DOHH2 (cell line): Measurements from ENCODE around the gene ANKRD60.
A peak's percentile ranks its signal among the peaks of the same experiment; 100 is the strongest.

Experiments
- H3F3A ChIP-seq: fragments of 200-600 bp; sonication (generic), shearing (Covaris generic); 2 replicates; pipeline ENCODE4 v1.6.0; 2016; ENCODE audit warnings: antibody characterized with exemption, mild to moderate bottlenecking; ENCODE audit not compliant: control insufficient read depth, insufficient read depth
- H3K27ac ChIP-seq: fragments of 200-600 bp; sonication (generic); 2 replicates; pipeline ENCODE4 v1.5.1; 2014; ENCODE audit warnings: low read depth, mild to moderate bottlenecking, low read length, moderate library complexity
- H3K27me3 ChIP-seq: fragments of 200-600 bp; sonication (generic); 2 replicates; pipeline ENCODE4 v1.6.1; 2014; ENCODE audit warnings: mild to moderate bottlenecking, low read length, mixed read lengths; ENCODE audit not compliant: control insufficient read depth
- H3K36me3 ChIP-seq: fragments of 200-600 bp; sonication (generic); 2 replicates; pipeline ENCODE4 v1.6.1; 2014; ENCODE audit warnings: mild to moderate bottlenecking, low read length, moderate library complexity, mixed read lengths; ENCODE audit not compliant: control insufficient read depth
- H3K4me1 ChIP-seq: fragments of 200-600 bp; sonication (generic); 2 replicates; pipeline ENCODE4 v1.6.1; 2014; ENCODE audit warnings: mild to moderate bottlenecking, low read length, mixed read lengths; ENCODE audit not compliant: control insufficient read depth
- H3K4me2 ChIP-seq: fragments of 200-600 bp; sonication (generic); 2 replicates; pipeline ENCODE4 v1.6.0; 2014; ENCODE audit warnings: mild to moderate bottlenecking, low read length, moderate library complexity
- H3K4me3 ChIP-seq: fragments of 200-600 bp; sonication (generic); 2 replicates; pipeline ENCODE4 v1.5.1; 2014; ENCODE audit warnings: mild to moderate bottlenecking, low read length, mixed read lengths
- H3K79me2 ChIP-seq: fragments of 200-600 bp; sonication (generic); 2 replicates; pipeline ENCODE4 v1.6.1; 2014; ENCODE audit warnings: mild to moderate bottlenecking, low read length, mixed read lengths; ENCODE audit not compliant: control insufficient read depth
- H3K9me2 ChIP-seq: fragments of 200-600 bp; sonication (generic); replicated peaks from 2 replicates; pipeline ENCODE4 v1.6.1; 2014; ENCODE audit warnings: mild to moderate bottlenecking, low read length, mixed read lengths; ENCODE audit not compliant: control insufficient read depth
- H3K9me3 ChIP-seq: fragments of 200-600 bp; sonication (generic); 2 replicates; pipeline ENCODE4 v1.6.1; 2014; ENCODE audit warnings: antibody characterized with exemption, low read length, mixed read lengths; ENCODE audit not compliant: control insufficient read depth, insufficient read depth
- H4K20me1 ChIP-seq: fragments of 200-600 bp; sonication (generic); 2 replicates; pipeline ENCODE4 v1.6.0; 2014; ENCODE audit warnings: low read depth, mild to moderate bottlenecking, antibody characterized with exemption, low read length, moderate library complexity; ENCODE audit not compliant: control insufficient read depth, insufficient read depth
- CTCF ChIP-seq: fragments of 200-600 bp; sonication (generic); IDR thresholded peaks from one replicate; pipeline ENCODE4 v1.5.1; 2014; ENCODE audit warnings: antibody characterized with exemption, mild to moderate bottlenecking, low read depth, low read length; ENCODE audit not compliant: poor library complexity, severe bottlenecking
- EZH2phosphoT487 ChIP-seq: fragments of 200-600 bp; sonication (generic); IDR thresholded peaks from 2 replicates; pipeline ENCODE4 v1.6.1; 2017; ENCODE audit warnings: borderline replicate concordance, mild to moderate bottlenecking, antibody characterized with exemption, low read length, moderate library complexity, mixed read lengths

Gene ANKRD60

GRCh38 chr20:58251348-58251978, 23.0 kb upstream of the ANKRD60 start:
- TF ChIP-seq CTCF: no peak
- no peak for TF ChIP-seq EZH2phosphoT487
- Histone ChIP-seq H3K27me3 (no peaks in the 10 kb centered on the region), H3K27ac (no peak overlapping the region), H3K36me3 (no peaks in the 10 kb centered on the region), H4K20me1 (no peaks in the 10 kb centered on the region), H3K4me1 (no peaks in the 10 kb centered on the region), H3K4me2 (no peak overlapping the region), H3K79me2 (no peaks in the 10 kb centered on the region), H3K9me2 (no peaks in the 10 kb centered on the region), H3K4me3 (no peak overlapping the region), H3F3A (no peaks in the 10 kb centered on the region), H3K9me3 (no peaks in the 10 kb centered on the region)

DNA sequence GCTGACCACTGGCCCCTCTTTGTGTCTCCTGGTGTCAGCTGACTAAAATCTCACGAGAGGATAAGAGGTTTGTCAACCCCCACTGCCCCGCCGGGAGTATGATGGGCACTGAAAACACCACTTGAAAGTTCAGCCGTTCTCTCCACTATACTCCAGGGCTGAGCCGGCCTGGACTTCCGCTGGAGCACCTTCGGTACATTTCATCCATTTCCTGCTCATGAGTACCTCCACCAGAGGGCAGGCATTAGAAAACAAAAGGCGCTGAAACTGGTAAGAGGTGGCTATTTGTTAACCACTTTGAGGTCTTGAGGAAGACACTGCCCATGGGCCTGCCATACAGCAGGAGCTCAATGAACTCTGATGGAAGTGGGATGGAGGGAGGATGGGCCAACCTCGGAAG, 17.9 kb upstream of the ANKRD60 start:
- Histone ChIP-seq H3K4me2 (no peak overlapping the region), H3K36me3 (no peaks in the 10 kb centered on the region), H3K9me2 (no peaks in the 10 kb centered on the region), H3K27me3 (no peaks in the 10 kb centered on the region), H3K4me1 (no peaks in the 10 kb centered on the region), H4K20me1 (no peaks in the 10 kb centered on the region), H3K9me3 (no peaks in the 10 kb centered on the region), H3K79me2 (no peaks in the 10 kb centered on the region), H3K4me3 (no peak overlapping the region), H3K27ac (no peak overlapping the region), H3F3A (no peaks in the 10 kb centered on the region)
- TF ChIP-seq EZH2phosphoT487: no peak
- peak; percentile 12 for TF ChIP-seq CTCF

- Histone ChIP-seq H3K36me3 (no peaks in the 10 kb centered on the region), H3K27ac (no peak overlapping the region), H3K79me2 (no peaks in the 10 kb centered on the region), H3K9me2 (no peaks in the 10 kb centered on the region), H3K4me1 (no peaks in the 10 kb centered on the region), H3K27me3 (no peaks in the 10 kb centered on the region), H4K20me1 (no peaks in the 10 kb centered on the region), H3F3A (no peaks in the 10 kb centered on the region), H3K9me3 (no peaks in the 10 kb centered on the region), H3K4me3 (no peak overlapping the region), H3K4me2 (no peak overlapping the region)
- TF ChIP-seq EZH2phosphoT487: no peak
Observed at GRCh38 chr20:58245931-58246330, 17.5 kb upstream of the ANKRD60 start.

- Histone ChIP-seq H3K4me2 (no peak overlapping the region), H4K20me1 (no peaks in the 10 kb centered on the region), H3K9me2 (no peaks in the 10 kb centered on the region), H3K9me3 (no peaks in the 10 kb centered on the region), H3K79me2 (no peaks in the 10 kb centered on the region), H3K27me3 (no peaks in the 10 kb centered on the region), H3K27ac (no peak overlapping the region), H3K4me1 (no peaks in the 10 kb centered on the region), H3K36me3 (no peaks in the 10 kb centered on the region), H3K4me3 (no peak overlapping the region), H3F3A (no peaks in the 10 kb centered on the region)
- no peak for TF ChIP-seq CTCF
- TF ChIP-seq EZH2phosphoT487: no peak
Observed at GRCh38 chr20:58245181-58245891, 16.9 kb upstream of the ANKRD60 start.
